HEK293T (cell line): ENCODE results near the gene RAB6A.

Experiments used
- ARNT ChIP-seq: fragments of 450-650 bp; IDR thresholded peaks from 2 replicates; pipeline ENCODE4 v1.6.1; 2017; ENCODE audit warnings: mild to moderate bottlenecking
- BHLHE40 ChIP-seq: fragments of 450-650 bp; IDR thresholded peaks from 2 replicates; pipeline ENCODE4 v1.6.1; 2016; ENCODE audit warnings: mild to moderate bottlenecking, moderate library complexity, borderline replicate concordance
- CTBP1 ChIP-seq: fragments of 450-650 bp; IDR thresholded peaks from 2 replicates; pipeline ENCODE4 v1.6.1; 2016; ENCODE audit warnings: borderline replicate concordance
- ELF4 ChIP-seq: fragments of 450-650 bp; IDR thresholded peaks from 2 replicates; pipeline ENCODE4 v1.6.1; 2017; ENCODE audit warnings: antibody characterized with exemption
- FOXA1 ChIP-seq: fragments of 450-650 bp; IDR thresholded peaks from 2 replicates; pipeline ENCODE4 v1.6.1; 2016; ENCODE audit warnings: mild to moderate bottlenecking
- FOXM1 ChIP-seq: fragments of 450-650 bp; IDR thresholded peaks from 2 replicates; pipeline ENCODE4 v1.6.1; 2017; ENCODE audit warnings: mild to moderate bottlenecking, borderline replicate concordance
- L3MBTL2 ChIP-seq: fragments of 450-650 bp; conservative IDR thresholded peaks from 2 replicates; pipeline ENCODE4 v1.6.1; 2016; ENCODE audit warnings: mild to moderate bottlenecking
- SP1 ChIP-seq: fragments of 450-650 bp; IDR thresholded peaks from 2 replicates; pipeline ENCODE4 v1.6.1; 2017
- SUZ12 ChIP-seq: fragments of 450-650 bp; IDR thresholded peaks from 2 replicates; pipeline ENCODE4 v1.6.1; 2016; ENCODE audit warnings: mild to moderate bottlenecking
- TARDBP ChIP-seq: fragments of 450-650 bp; IDR thresholded peaks from 2 replicates; pipeline ENCODE4 v1.6.1; 2016
- ZNF384 ChIP-seq: fragments of 450-650 bp; IDR thresholded peaks from 2 replicates; pipeline ENCODE4 v1.6.1; 2016
- TF ChIP-seq, protein P1 (sequence below): fragments of 450-650 bp; IDR thresholded peaks from 2 replicates; pipeline ENCODE4 v1.6.1; 2016

DNA sequence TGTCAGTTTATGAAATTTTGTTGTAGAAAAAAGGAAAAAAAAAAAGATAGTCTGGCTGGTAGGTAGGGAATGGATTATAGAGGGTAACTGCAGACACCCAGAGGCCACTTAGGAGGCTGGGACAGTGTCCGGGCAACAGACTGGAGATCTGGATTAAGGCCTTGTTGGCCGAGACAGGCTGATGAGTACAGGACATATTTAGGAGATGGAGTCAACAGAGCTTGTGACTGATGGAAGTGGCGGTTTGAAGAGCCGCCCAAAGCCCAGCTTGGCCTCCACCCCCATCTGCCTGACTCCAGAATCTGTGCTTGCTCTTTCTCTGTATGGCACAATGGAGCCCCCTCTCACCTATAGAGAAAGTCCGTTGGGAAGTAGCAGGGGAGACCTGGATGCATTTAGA, 106.9 kb downstream of the RAB6A start:
- TF ChIP-seq FOXA1 (no peak), ELF4 (no peak), SP1 (no peak), TARDBP (no peak), ZNF384 (no peak), SUZ12 (no peak), BHLHE40 (no peak), L3MBTL2 (no peak), FOXM1 (no peak), ARNT (no peak), CTBP1 (no peak)
- TF ChIP-seq, protein P1, sequence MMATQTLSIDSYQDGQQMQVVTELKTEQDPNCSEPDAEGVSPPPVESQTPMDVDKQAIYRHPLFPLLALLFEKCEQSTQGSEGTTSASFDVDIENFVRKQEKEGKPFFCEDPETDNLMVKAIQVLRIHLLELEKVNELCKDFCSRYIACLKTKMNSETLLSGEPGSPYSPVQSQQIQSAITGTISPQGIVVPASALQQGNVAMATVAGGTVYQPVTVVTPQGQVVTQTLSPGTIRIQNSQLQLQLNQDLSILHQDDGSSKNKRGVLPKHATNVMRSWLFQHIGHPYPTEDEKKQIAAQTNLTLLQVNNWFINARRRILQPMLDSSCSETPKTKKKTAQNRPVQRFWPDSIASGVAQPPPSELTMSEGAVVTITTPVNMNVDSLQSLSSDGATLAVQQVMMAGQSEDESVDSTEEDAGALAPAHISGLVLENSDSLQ: no peak
